ENCODE results near the gene ANXA11.
"Not testable (repeated sequence)": the region's sequence is repeated elsewhere in the genome, so short reads cannot be mapped to it uniquely, and the experiment has no call there.

Gene ANXA11

DNA sequence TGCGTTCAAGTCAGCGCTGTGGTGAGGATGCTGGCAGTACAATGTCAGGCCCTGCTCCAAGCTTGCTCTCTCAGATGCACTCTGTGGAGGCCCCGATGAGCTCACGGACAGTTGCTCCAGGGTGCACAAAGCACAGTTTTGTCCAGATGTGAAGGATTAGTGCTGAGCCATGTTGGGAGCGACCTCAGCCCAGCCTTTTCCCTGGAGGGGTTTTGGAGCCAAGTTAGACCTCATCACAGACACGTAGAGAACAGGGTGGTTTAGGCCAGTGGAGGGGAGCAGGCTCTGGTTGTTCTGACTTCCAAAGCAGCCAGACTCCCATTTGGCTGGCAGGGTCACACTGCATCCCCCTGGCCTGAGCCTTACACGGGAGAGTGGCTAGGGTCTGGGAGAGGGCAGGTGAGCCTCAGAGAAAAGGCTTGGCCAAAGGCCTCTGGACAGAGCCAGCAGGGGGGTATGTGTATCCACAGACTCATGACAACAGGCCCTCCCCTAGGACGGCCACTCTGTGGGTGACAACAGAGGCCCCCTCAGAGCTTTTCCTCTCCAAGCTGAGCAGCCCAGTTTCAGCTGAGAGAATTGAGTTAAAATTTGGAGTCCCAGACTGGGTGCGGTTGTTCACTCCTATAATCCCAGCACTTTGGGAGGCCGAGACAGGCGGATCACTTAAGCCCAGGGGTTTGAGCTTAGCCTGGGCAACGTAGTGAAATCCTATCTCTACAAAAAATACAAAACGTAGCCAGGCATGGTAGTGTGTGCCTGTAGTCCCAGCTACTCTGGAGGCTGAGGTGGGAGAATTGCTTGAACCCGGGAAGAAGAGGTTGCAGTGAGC lies 68.1 kb downstream of the ANXA11 start:
- Histone ChIP-seq H3K9ac (ENCODE audit: low read length) (peak overlapping the region; percentile 92), H3K9me3 (ENCODE audit: control insufficient read depth, low read length) (no peaks in the 10 kb centered on the region), H2BK15ac (ENCODE audit: low read depth, poor library complexity, severe bottlenecking) (no peak overlapping the region), H3K14ac (ENCODE audit: low read length in 2 of 2) (no peak overlapping the region), H3K23ac (ENCODE audit: low read length in 2 of 2) (no peak overlapping the region), H3K4me3 (ENCODE audit: insufficient read depth in 1 of 2, low read depth in 1 of 2, low read length in 2 of 2) (peak overlapping the region in 1 of 2 experiments; percentile 30), H3K27ac (ENCODE audit: low read length, poor library complexity, severe bottlenecking) (no peak overlapping the region), H2AK5ac (ENCODE audit: low read length, severe bottlenecking) (no peak overlapping the region), H4K8ac (ENCODE audit: low read length) (no peak overlapping the region), H3K4me2 (ENCODE audit: low read length, poor library complexity, severe bottlenecking) (no peak overlapping the region), H3K27me3 (ENCODE audit: control insufficient read depth in 1 of 2, insufficient read depth in 1 of 2, low read length in 2 of 2) (peaks cover 0 to 4% of the 10 kb centered on the region in 2 experiments), H3K79me1 (replicated peaks; ENCODE audit: low read length, poor library complexity, severe bottlenecking) (no peaks in the 10 kb centered on the region), H2BK120ac (ENCODE audit: low read depth, low read length) (no peak overlapping the region), H2BK5ac (ENCODE audit: low read depth, low read length, poor library complexity, severe bottlenecking) (no peak overlapping the region), H2AFZ (ENCODE audit: low read depth, low read length) (no peak overlapping the region), H3K18ac (ENCODE audit: low read depth in 1 of 2, low read length in 2 of 2) (no peak overlapping the region), H4K91ac (ENCODE audit: low read length) (no peak overlapping the region), H3K4me1 (ENCODE audit: control insufficient read depth, insufficient read depth, low read depth, low read length) (peaks cover 7% of the 10 kb centered on the region), H2BK12ac (ENCODE audit: low read length in 2 of 2) (no peak overlapping the region), H3K36me3 (ENCODE audit: control insufficient read depth in 1 of 2, insufficient read depth in 2 of 2, low read depth in 1 of 2, low read length in 2 of 2) (peaks cover 0 to 22% of the 10 kb centered on the region in 2 experiments), H3K4ac (ENCODE audit: low read depth in 1 of 2, low read length in 2 of 2) (peak overlapping the region in 1 of 2 experiments; percentile 36)
- no peak for DNase-seq
- WGBS: 94% methylated on average over 11 of the region's 14 CpGs

- DNase-seq: no peak
- H3K4me3 ChIP-seq (ENCODE audit: insufficient read depth in 1 of 2, low read depth in 1 of 2, low read length in 2 of 2): peak overlapping the region in 1 of 2 experiments; percentile 63
These were observed 69.2 kb downstream of the ANXA11 start for GRCh38 chr10:80136134-80136571.

DNA sequence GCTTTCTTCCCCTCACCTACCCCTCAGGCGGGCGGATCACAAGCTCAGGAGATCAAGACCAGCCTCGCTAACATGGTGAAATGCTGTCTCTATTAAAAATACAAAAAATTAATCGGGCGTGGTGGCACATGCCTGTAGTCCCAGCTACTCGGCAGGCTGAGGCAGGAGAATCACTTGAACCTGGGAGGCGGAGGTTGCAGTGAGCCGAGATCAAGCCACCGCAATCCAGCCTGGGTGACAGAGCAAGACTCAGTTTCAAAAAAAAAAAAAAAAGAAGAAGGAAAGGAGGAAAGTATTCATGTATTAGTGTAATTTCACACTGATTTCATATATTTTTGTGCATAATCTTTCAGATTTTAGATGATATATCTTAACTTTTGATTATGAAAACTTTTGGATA lies 71.7 kb downstream of the ANXA11 start:
- H3K18ac ChIP-seq (ENCODE audit: low read depth in 1 of 2, low read length in 2 of 2); H2AK5ac ChIP-seq (ENCODE audit: low read length, severe bottlenecking); H3K27ac ChIP-seq (ENCODE audit: low read length, poor library complexity, severe bottlenecking); H2AFZ ChIP-seq (ENCODE audit: low read depth, low read length); H2BK12ac ChIP-seq (ENCODE audit: low read length in 2 of 2); H3K23ac ChIP-seq (ENCODE audit: low read length in 2 of 2); H3K14ac ChIP-seq (ENCODE audit: low read length in 2 of 2); H3K9me3 ChIP-seq (ENCODE audit: control insufficient read depth, low read length); H3K79me1 ChIP-seq (replicated peaks; ENCODE audit: low read length, poor library complexity, severe bottlenecking); H3K4ac ChIP-seq (ENCODE audit: low read depth in 1 of 2, low read length in 2 of 2); H3K36me3 ChIP-seq (ENCODE audit: control insufficient read depth in 1 of 2, insufficient read depth in 2 of 2, low read depth in 1 of 2, low read length in 2 of 2); H4K8ac ChIP-seq (ENCODE audit: low read length); H2BK120ac ChIP-seq (ENCODE audit: low read depth, low read length); H3K4me2 ChIP-seq (ENCODE audit: low read length, poor library complexity, severe bottlenecking); H2BK15ac ChIP-seq (ENCODE audit: low read depth, poor library complexity, severe bottlenecking); DNase-seq; H2BK5ac ChIP-seq (ENCODE audit: low read depth, low read length, poor library complexity, severe bottlenecking); H3K27me3 ChIP-seq (ENCODE audit: control insufficient read depth in 1 of 2, insufficient read depth in 1 of 2, low read length in 2 of 2); H4K91ac ChIP-seq (ENCODE audit: low read length): not testable (repeated sequence)
- H3K9ac ChIP-seq (ENCODE audit: low read length): peak overlapping the region; percentile 99
- whole genome bisulfite sequencing: 96% methylated on average over 7 of the region's 9 CpGs
- H3K4me1 ChIP-seq (ENCODE audit: control insufficient read depth, insufficient read depth, low read depth, low read length): peaks cover 10% of the 10 kb centered on the region
- H3K4me3 ChIP-seq (ENCODE audit: insufficient read depth in 1 of 2, low read depth in 1 of 2, low read length in 2 of 2): peak overlapping the region in 1 of 2 experiments; percentile 96

More at GRCh38 chr10:80136134-80136571, 69.2 kb downstream of the ANXA11 start:
- H3K27me3 ChIP-seq (ENCODE audit: control insufficient read depth in 1 of 2, insufficient read depth in 1 of 2, low read length in 2 of 2): peaks cover 0 to 4% of the 10 kb centered on the region in 2 experiments
- H3K18ac ChIP-seq (ENCODE audit: low read depth in 1 of 2, low read length in 2 of 2): no peak overlapping the region
- no peak overlapping the region for H3K4me2 ChIP-seq (ENCODE audit: low read length, poor library complexity, severe bottlenecking)
- WGBS: 75% methylated on average over 8 of the region's 8 CpGs
- no peak overlapping the region for H2BK15ac ChIP-seq (ENCODE audit: low read depth, poor library complexity, severe bottlenecking)
- peak overlapping the region; percentile 92 for H3K9ac ChIP-seq (ENCODE audit: low read length)
- H3K4me1 ChIP-seq (ENCODE audit: control insufficient read depth, insufficient read depth, low read depth, low read length): peaks cover 10% of the 10 kb centered on the region
- H3K14ac ChIP-seq (ENCODE audit: low read length in 2 of 2): no peak overlapping the region
- H3K79me1 ChIP-seq (replicated peaks; ENCODE audit: low read length, poor library complexity, severe bottlenecking): no peaks in the 10 kb centered on the region
- H3K4ac ChIP-seq (ENCODE audit: low read depth in 1 of 2, low read length in 2 of 2): no peak overlapping the region
- H2AK5ac ChIP-seq (ENCODE audit: low read length, severe bottlenecking): no peak overlapping the region
- H3K36me3 ChIP-seq (ENCODE audit: control insufficient read depth in 1 of 2, insufficient read depth in 2 of 2, low read depth in 1 of 2, low read length in 2 of 2): peaks cover 0 to 14% of the 10 kb centered on the region in 2 experiments
- no peak overlapping the region for H4K8ac ChIP-seq (ENCODE audit: low read length)
- H3K23ac ChIP-seq (ENCODE audit: low read length in 2 of 2): no peak overlapping the region
- no peak overlapping the region for H2BK5ac ChIP-seq (ENCODE audit: low read depth, low read length, poor library complexity, severe bottlenecking)
- H2AFZ ChIP-seq (ENCODE audit: low read depth, low read length): no peak overlapping the region
- H4K91ac ChIP-seq (ENCODE audit: low read length): no peak overlapping the region
- H2BK120ac ChIP-seq (ENCODE audit: low read depth, low read length): no peak overlapping the region
- no peak overlapping the region for H2BK12ac ChIP-seq (ENCODE audit: low read length in 2 of 2)
- H3K27ac ChIP-seq (ENCODE audit: low read length, poor library complexity, severe bottlenecking): no peak overlapping the region
- no peaks in the 10 kb centered on the region for H3K9me3 ChIP-seq (ENCODE audit: control insufficient read depth, low read length)

DNA sequence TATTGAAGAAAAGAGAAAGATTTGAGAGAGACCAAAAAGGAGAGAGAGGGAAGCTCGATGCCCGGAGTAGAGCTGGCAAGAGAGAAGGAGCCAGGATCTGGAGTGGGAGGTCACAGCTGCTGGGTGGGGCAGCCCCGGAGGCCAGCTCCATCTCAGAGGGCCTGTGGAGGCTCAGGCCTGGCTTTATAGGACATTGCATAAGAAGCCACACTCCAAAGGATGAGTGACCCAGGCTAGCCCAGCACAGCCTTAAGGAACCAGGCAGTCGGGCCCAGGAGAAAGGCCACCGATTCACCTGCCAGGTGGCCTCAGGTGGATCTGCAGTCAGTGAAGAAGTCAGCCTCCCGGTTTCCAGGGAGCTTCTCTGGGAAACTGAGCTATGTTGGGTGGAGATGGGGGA lies 72.1 kb downstream of the ANXA11 start:
- H2AFZ ChIP-seq (ENCODE audit: low read depth, low read length): no peak overlapping the region
- no peaks in the 10 kb centered on the region for H3K9me3 ChIP-seq (ENCODE audit: control insufficient read depth, low read length)
- peak overlapping the region; percentile 23 for H4K8ac ChIP-seq (ENCODE audit: low read length)
- H4K91ac ChIP-seq (ENCODE audit: low read length): no peak overlapping the region
- H3K36me3 ChIP-seq (ENCODE audit: control insufficient read depth in 1 of 2, insufficient read depth in 2 of 2, low read depth in 1 of 2, low read length in 2 of 2): no peaks in the 10 kb centered on the region
- no peak overlapping the region for H3K4me2 ChIP-seq (ENCODE audit: low read length, poor library complexity, severe bottlenecking)
- no peaks in the 10 kb centered on the region for H3K79me1 ChIP-seq (replicated peaks; ENCODE audit: low read length, poor library complexity, severe bottlenecking)
- no peak overlapping the region for H3K23ac ChIP-seq (ENCODE audit: low read length in 2 of 2)
- peaks cover 10% of the 10 kb centered on the region for H3K4me1 ChIP-seq (ENCODE audit: control insufficient read depth, insufficient read depth, low read depth, low read length)
- no peak overlapping the region for H3K27ac ChIP-seq (ENCODE audit: low read length, poor library complexity, severe bottlenecking)
- no peak overlapping the region for H2AK5ac ChIP-seq (ENCODE audit: low read length, severe bottlenecking)
- WGBS: 71% methylated on average over 6 of the region's 6 CpGs
- DNase-seq: no peak
- no peak overlapping the region for H3K18ac ChIP-seq (ENCODE audit: low read depth in 1 of 2, low read length in 2 of 2)
- no peak overlapping the region for H2BK12ac ChIP-seq (ENCODE audit: low read length in 2 of 2)
- H2BK15ac ChIP-seq (ENCODE audit: low read depth, poor library complexity, severe bottlenecking): no peak overlapping the region
- no peak overlapping the region for H3K4ac ChIP-seq (ENCODE audit: low read depth in 1 of 2, low read length in 2 of 2)
- peaks cover 0 to 4% of the 10 kb centered on the region in 2 experiments for H3K27me3 ChIP-seq (ENCODE audit: control insufficient read depth in 1 of 2, insufficient read depth in 1 of 2, low read length in 2 of 2)
- H2BK120ac ChIP-seq (ENCODE audit: low read depth, low read length): no peak overlapping the region
- H3K14ac ChIP-seq (ENCODE audit: low read length in 2 of 2): no peak overlapping the region
- no peak overlapping the region for H2BK5ac ChIP-seq (ENCODE audit: low read depth, low read length, poor library complexity, severe bottlenecking)
- peak overlapping the region in 1 of 2 experiments; percentile 96 for H3K4me3 ChIP-seq (ENCODE audit: insufficient read depth in 1 of 2, low read depth in 1 of 2, low read length in 2 of 2)
- H3K9ac ChIP-seq (ENCODE audit: low read length): peak overlapping the region; percentile 99

Data from mesenchymal stem cell (in vitro differentiated cells and primary cell).